HTR-8/SVneo (cell line): ENCODE measurements around the gene VCL.
A peak's percentile ranks its signal among the peaks of the same experiment; 100 is the strongest.

Source experiments
- DNase-seq: peaks from one replicate; pipeline ENCODE4 v3.0.0; 2011; ENCODE audit warnings: low spot score, mixed read lengths; ENCODE audit not compliant: insufficient read length
- FAIRE-seq: peaks from 2 replicates; lab custom pipeline; 2011; peaks lifted over from hg19 to GRCh38; lab: Jason Lieb, UNC

The VCL gene

GRCh38 chr10:74096777-74097176 lies 98.9 kb downstream of the VCL start:
- DNase-seq = no peak
- FAIRE-seq = no peak

GRCh38 chr10:74097776-74098175 lies 99.9 kb downstream of the VCL start:
- DNase-seq = no peak
- FAIRE-seq = no peak

- FAIRE-seq = no peak
- DNase-seq = no peak
Observed at GRCh38 chr10:74099420-74099819, 101.5 kb downstream of the VCL start.

- DNase-seq (no peak), FAIRE-seq (no peak)
Observed at GRCh38 chr10:74099836-74100235, 101.9 kb downstream of the VCL start.

DNA sequence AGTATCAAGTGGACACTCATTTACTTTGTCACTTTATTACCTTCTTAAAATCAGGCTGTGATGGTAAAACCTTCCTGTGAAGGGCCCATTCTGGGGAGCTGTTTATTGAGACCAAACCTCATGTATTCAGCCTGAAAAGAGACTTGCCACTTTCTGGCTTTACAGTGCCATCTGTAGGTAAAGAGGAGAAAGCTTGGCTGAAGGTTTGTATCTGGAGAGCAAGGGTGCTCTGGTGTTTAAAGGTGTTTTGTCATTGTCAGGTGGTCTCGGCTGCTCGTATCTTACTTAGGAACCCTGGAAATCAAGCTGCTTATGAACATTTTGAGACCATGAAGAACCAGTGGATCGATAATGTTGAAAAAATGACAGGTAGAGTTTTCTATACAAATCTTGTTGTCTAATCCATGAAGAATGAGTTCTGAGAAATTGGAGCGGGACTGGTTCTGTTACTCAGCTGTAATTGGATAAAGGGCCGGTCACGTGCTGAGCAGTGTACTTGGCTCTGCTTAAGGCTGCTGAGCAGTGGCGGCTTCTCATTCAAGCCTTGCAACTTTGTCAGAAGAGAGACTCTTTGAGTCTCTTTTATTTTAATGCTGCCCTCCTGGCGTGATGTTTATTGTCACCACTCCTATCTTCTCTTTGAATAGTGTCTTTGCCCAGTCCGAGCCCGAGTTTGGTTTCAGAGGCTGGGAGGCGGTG lies 105.8 kb downstream of the VCL start:
- FAIRE-seq (no peak), DNase-seq (peak; percentile 28)

GRCh38 chr10:74104480-74104879 lies 106.6 kb downstream of the VCL start:
- no peak for FAIRE-seq

DNA sequence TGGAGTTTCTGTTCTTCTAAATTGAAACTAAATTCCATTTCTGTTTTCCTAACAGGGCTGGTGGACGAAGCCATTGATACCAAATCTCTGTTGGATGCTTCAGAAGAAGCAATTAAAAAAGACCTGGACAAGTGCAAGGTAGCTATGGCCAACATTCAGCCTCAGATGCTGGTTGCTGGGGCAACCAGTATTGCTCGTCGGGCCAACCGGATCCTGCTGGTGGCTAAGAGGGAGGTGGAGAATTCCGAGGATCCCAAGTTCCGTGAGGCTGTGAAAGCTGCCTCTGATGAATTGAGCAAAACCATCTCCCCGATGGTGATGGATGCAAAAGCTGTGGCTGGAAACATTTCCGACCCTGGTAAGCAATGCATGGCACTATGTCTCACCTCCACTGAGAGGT lies 107.1 kb downstream of the VCL start:
- no peak for FAIRE-seq
- DNase-seq = no peak

More at GRCh38 chr10:74104480-74104879, 106.6 kb downstream of the VCL start:
- no peak for DNase-seq

DNA sequence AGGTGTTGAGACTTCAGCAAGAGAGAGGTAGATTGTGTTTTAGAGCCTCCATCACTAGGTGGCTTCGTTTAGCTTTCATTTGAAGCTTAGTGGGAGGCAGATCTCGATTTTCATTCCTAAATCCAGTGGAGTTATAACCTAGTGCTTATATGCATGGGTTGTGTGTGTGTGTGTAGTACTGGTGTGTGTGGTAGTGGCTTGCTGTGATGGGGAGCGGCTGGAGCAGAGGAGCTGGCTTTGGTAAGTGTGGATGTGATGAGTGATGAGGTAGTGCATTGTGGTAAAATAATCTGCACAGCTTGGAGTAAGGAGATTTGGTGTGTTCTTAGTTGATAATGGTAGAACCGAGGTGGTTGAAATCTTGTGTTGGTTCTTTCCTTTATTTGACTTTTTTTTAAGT lies 109.5 kb downstream of the VCL start:
- no peak for DNase-seq
- no peak for FAIRE-seq

DNA sequence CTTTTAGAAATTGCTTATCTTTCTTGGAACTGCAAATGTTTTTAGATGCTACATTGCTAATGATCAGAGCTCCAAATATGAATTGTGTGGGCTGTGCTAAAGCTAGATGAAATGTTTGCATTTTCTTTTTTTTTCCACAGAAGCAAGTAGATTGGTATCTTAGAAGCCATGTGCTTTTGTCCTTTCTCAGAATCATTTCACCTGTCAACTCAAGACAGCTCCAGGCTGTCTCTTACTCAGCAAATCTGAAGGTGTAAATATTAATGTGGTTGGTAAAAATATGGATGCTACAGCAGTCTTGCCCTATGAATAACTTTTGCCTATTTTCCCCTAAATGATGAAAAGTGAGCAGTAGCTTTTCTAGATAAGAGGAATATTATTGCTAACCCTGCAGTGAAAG lies 111.5 kb downstream of the VCL start:
- no peak for FAIRE-seq
- no peak for DNase-seq

DNA sequence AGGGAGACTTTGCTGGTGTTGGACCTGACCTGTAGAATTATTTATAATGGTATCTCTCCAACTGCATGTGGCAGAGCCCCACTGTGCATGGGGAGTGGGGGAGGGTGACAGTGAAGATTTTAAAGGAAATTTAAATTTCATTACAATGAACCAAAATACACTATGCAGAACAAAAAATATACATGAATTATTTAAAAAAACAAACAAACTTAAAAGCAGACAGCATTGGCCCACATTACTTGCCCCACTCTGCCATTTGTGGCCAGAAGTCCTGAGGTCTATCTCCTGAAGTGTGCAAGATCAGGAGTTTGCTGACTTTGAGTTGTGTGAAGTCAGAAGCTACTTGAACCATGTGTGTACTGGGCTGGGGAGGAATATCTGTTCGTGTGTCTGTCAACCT lies 112.2 kb downstream of the VCL start:
- FAIRE-seq (no peak), DNase-seq (no peak)

DNA sequence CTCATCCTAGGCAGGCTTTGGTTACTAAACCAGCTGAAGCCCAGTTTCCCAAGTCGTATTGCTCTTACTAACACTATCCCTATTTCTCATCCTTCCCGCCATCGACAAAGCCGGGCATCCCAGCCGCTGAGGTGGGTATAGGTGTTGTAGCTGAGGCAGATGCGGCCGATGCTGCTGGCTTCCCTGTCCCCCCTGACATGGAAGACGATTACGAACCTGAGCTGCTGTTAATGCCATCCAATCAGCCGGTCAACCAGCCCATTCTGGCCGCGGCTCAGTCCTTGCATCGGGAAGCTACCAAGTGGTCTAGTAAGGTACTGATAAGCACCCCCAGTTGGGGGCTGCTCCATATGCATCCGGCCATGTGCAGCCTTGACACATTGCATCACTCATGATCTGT lies 113.9 kb downstream of the VCL start:
- DNase-seq (no peak), FAIRE-seq (no peak)

GRCh38 chr10:74113546-74113945 lies 115.6 kb downstream of the VCL start:
- no peak for DNase-seq
- no peak for FAIRE-seq

- DNase-seq (no peak), FAIRE-seq (no peak)
Observed at GRCh38 chr10:74114041-74114448, 116.1 kb downstream of the VCL start.

DNA sequence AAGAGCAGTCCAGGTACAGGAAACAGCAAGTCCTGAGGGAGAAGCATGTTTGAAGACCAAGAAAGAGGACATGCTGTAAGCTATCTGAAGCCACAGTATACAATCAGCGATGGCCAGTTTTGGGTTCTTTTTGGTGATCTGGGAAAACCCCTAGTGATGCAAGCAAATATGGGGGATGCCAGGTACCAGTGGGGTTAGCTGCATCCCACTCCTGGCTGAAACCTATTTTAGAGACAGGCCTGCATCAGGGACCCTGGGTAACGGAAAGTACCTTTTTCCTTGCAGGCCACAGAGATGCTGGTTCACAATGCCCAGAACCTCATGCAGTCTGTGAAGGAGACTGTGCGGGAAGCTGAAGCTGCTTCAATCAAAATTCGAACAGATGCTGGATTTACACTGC lies 119.8 kb downstream of the VCL start:
- DNase-seq = no peak
- FAIRE-seq = no peak

DNA sequence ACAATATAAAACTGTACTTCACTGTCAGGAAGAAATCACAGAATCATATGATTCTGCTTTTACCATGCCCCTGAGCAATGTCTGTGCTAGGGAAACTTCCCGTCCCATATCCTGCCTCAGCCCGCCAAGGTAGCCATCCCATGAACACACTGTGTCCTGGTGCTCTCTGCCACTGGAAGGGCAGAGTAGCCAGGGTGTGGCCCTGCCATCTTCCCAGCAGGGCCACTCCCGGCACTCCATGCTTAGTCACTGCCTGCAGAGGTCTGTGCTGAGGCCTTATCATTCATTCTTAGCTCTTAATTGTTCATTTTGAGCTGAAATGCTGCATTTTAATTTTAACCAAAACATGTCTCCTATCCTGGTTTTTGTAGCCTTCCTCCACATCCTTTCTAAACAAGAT lies 120.9 kb downstream of the VCL start:
- DNase-seq (no peak), FAIRE-seq (no peak)

- no peak for FAIRE-seq
- no peak for DNase-seq
Observed at GRCh38 chr10:74120911-74121310, 123.0 kb downstream of the VCL start.

- no peak for FAIRE-seq
Observed at GRCh38 chr10:74121368-74121767, 123.5 kb downstream of the VCL start.

GRCh38 chr10:74122060-74122459 lies 124.1 kb downstream of the VCL start:
- FAIRE-seq = no peak
- no peak for DNase-seq

More at GRCh38 chr10:74121368-74121767, 123.5 kb downstream of the VCL start:
- no peak for DNase-seq

- FAIRE-seq (no peak), DNase-seq (no peak)
Observed at GRCh38 chr10:74123081-74123480, 125.2 kb downstream of the VCL start.

- no peak for FAIRE-seq
- DNase-seq = no peak
Observed at GRCh38 chr10:74133923-74134820, 136.3 kb downstream of the VCL start.

- FAIRE-seq = no peak
- DNase-seq = no peak
Observed at GRCh38 chr10:74135452-74135851, 137.5 kb downstream of the VCL start.
